Osteocyte (in vitro differentiated cells): ENCODE measurements around the gene MEIOB. TPM values are rescaled to one million over a fixed set of nuclear protein-coding genes. Genes with fewer than 3 reads are reported as not detected.
"Not testable (repeated sequence)": the region's sequence is repeated elsewhere in the genome, so short reads cannot be mapped to it uniquely, and the experiment has no call there.

ENCODE experiments used
- DNase-seq: peaks from one replicate; pipeline ENCODE4 v3.0.0; 2021; ENCODE audit warnings: mixed read lengths; ENCODE audit not compliant: unreplicated experiment; ENCODE audit errors: extremely low spot score
- H3K27ac Mint-ChIP-seq: one replicate; pipeline ENCODE4 v1.8.0; 2021; ENCODE audit warnings: mild to moderate bottlenecking, mixed read lengths; ENCODE audit not compliant: unreplicated experiment
- H3K27me3 Mint-ChIP-seq: one replicate; pipeline ENCODE4 v1.8.0; 2021; ENCODE audit warnings: mixed read lengths; ENCODE audit not compliant: unreplicated experiment
- H3K36me3 Mint-ChIP-seq: one replicate; pipeline ENCODE4 v1.8.0; 2021; ENCODE audit warnings: mixed read lengths; ENCODE audit not compliant: unreplicated experiment
- H3K4me1 Mint-ChIP-seq: one replicate; pipeline ENCODE4 v1.8.0; 2021; ENCODE audit warnings: mixed read lengths; ENCODE audit not compliant: unreplicated experiment
- H3K4me3 Mint-ChIP-seq: one replicate; pipeline ENCODE4 v1.8.0; 2021; ENCODE audit warnings: mild to moderate bottlenecking, moderate library complexity, mixed read lengths; ENCODE audit not compliant: unreplicated experiment
- H3K9me3 Mint-ChIP-seq: one replicate; pipeline ENCODE4 v1.8.0; 2021; ENCODE audit warnings: mixed read lengths; ENCODE audit not compliant: unreplicated experiment
- long read RNA-seq: library from polyadenylated mRNA; unstranded; transcript quantifications from one replicate; pipeline ENCODE4 v2.0.0, GENCODE V29; 2021
- total RNA-seq: library from RNA; stranded (reverse); gene quantifications from 2 replicates; pipeline ENCODE4 v1.2.1, GENCODE V29; 2021
- TF ChIP-seq, protein P1 (sequence below): fragments of 200-600 bp; sonication (generic); IDR thresholded peaks from 2 replicates; pipeline ENCODE4 v1.5.0; 2021; ENCODE audit warnings: antibody characterized with exemption, mild to moderate bottlenecking, moderate library complexity

Gene MEIOB, protein sequence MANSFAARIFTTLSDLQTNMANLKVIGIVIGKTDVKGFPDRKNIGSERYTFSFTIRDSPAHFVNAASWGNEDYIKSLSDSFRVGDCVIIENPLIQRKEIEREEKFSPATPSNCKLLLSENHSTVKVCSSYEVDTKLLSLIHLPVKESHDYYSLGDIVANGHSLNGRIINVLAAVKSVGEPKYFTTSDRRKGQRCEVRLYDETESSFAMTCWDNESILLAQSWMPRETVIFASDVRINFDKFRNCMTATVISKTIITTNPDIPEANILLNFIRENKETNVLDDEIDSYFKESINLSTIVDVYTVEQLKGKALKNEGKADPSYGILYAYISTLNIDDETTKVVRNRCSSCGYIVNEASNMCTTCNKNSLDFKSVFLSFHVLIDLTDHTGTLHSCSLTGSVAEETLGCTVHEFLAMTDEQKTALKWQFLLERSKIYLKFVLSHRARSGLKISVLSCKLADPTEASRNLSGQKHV
- total RNA-seq: 0.63 and 1.2 TPM in 2 replicates
- long read RNA-seq, partial matches to known transcripts: 0 of 2 reads
- long read RNA-seq, other reads (novel, unspliced or antisense): 2 of 2 reads

DNA sequence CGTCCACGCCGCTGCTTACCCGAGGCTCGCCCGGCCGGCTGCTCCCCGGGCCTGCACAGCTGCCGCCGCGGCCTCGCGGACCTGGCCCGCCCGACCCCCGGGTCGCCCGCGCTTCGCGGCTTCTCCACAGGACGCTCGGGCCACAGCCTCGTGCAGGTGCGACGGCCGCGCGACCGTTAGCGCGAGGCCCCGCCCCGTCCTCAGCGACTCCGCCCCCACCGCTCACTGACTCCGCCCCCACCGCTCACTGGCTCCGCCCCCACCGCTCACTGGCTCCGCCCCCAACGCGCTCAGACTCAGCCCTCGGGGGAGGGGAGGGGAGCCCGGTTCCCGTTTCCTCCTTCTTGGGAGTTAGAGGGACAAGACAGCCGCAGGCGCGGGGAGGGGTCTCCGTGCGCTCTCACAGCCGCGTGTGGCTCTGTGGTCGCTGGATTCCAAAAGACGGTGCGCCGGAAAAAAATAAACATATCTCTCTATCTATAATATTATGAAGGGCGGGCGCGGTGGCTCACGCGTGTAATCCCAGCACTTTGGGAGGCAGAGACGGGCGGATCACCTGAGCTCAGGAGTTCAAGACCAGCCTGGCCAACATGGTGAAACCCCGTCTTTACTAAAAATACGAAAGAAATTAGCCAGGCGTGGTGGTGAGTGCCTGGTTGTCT, at the start of gene MEIOB:
MEIOB (minus strand) TSS at position 191 of the 662 bp plus-strand sequence. CDS start 3,989 bp downstream, outside the sequence.
- Mint-ChIP-seq H3K9me3 (no peaks in the 10 kb centered on the region), H3K4me3 (peak within 1 kb of the TSS; percentile 81), H3K36me3 (no peaks in the 10 kb centered on the region), H3K27ac (no peak within 1 kb of the TSS), H3K27me3 (peaks cover 6% of the 10 kb centered on the region), H3K4me1 (peaks cover 21% of the 10 kb centered on the region)
- TF ChIP-seq, protein P1, sequence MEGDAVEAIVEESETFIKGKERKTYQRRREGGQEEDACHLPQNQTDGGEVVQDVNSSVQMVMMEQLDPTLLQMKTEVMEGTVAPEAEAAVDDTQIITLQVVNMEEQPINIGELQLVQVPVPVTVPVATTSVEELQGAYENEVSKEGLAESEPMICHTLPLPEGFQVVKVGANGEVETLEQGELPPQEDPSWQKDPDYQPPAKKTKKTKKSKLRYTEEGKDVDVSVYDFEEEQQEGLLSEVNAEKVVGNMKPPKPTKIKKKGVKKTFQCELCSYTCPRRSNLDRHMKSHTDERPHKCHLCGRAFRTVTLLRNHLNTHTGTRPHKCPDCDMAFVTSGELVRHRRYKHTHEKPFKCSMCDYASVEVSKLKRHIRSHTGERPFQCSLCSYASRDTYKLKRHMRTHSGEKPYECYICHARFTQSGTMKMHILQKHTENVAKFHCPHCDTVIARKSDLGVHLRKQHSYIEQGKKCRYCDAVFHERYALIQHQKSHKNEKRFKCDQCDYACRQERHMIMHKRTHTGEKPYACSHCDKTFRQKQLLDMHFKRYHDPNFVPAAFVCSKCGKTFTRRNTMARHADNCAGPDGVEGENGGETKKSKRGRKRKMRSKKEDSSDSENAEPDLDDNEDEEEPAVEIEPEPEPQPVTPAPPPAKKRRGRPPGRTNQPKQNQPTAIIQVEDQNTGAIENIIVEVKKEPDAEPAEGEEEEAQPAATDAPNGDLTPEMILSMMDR: no peak
- peak; percentile 87 for DNase-seq

DNA sequence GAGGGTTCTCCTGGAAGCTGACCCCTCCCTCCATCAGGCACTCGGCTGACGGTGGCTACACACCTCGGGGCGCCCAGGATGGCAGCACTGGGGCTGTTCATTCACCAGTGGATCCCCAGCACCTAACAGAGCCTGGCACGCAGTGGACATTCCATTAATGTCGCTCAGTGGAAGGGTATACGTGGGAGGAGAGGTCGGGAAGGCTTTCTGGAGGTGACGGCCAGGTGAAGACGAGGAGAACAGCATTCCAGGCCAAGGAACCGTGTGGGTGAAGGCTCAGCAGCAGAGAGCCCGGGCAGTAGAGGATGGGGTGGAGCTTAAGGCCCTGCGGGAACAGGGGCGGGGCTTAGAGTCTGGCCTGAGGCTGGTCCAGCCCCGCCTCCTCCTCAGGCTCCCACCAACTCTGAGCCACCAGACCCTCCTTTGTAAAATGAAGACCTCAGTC, 48.8 kb upstream of the MEIOB start:
- no peak overlapping the region for H3K27ac Mint-ChIP-seq
- no peaks in the 10 kb centered on the region for H3K9me3 Mint-ChIP-seq
- TF ChIP-seq, protein P1: no peak
- H3K27me3 Mint-ChIP-seq: peaks cover 38% of the 10 kb centered on the region
- no peak for DNase-seq
- no peaks in the 10 kb centered on the region for H3K36me3 Mint-ChIP-seq
- H3K4me3 Mint-ChIP-seq: no peak overlapping the region
- H3K4me1 Mint-ChIP-seq: peaks cover 16% of the 10 kb centered on the region

DNA sequence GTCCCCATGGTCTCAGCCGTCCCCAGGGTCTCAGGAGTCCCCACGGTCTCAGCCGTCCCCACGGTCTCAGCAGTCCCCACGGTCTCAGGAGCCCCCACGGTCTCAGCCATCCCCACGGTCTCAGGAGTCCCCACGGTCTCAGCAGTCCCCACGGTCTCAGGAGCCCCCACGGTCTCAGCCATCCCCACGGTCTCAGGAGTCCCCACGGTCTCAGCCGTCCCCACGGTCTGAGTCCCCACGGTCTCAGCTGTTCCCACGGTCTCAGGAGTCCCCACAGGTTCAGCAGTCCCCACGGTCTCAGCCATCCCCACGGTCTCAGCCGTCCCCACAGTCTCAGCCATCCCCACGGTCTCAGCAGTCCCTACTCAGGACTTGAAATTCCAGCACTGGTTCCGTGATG, 48.2 kb upstream of the MEIOB start:
- not testable (repeated sequence) for H3K4me3 Mint-ChIP-seq
- peaks cover 43% of the 10 kb centered on the region for H3K27me3 Mint-ChIP-seq

DNA sequence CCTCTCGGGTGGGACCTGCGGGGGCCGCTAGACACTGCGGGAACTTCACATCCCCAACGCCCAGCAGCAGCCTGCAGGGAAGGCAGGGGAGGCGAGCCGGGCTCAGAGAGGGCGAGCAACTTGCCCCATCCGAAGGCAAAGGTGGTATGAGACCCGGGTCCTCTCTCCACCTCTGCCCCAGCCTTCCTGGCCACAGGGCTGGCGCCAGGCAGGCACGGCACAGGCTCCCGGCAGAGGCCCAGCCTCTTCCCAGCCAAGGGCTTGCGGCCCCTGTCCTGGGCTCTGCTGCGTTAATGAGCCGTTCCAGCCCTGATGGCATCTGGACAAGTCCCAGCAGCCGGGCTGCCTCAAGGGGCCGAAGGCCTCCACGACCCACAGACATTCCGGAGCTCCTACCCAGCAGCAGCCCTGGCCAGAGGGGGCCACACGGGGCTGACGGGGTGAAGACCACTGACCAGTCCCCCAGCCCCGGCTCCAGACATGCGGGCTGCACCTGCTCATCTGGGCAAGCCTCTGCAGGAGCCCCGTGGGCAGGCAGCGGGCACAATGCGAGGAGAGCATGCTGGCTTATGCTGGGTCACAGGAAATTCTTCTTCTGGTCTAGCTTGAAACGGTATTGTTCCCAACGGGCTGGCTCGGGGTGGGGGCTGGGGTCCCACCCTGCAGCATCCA, 47.5 kb upstream of the MEIOB start:
- no peaks in the 10 kb centered on the region for H3K9me3 Mint-ChIP-seq
- no peak overlapping the region for H3K27ac Mint-ChIP-seq
- peaks cover 13% of the 10 kb centered on the region for H3K4me1 Mint-ChIP-seq
- H3K36me3 Mint-ChIP-seq: no peaks in the 10 kb centered on the region
- H3K4me3 Mint-ChIP-seq: no peak overlapping the region
- peaks cover 47% of the 10 kb centered on the region for H3K27me3 Mint-ChIP-seq
- no peak for DNase-seq
- TF ChIP-seq, protein P1: no peak

More for the DNA sequence above, 48.2 kb upstream of the MEIOB start:
- DNase-seq, H3K27ac Mint-ChIP-seq, H3K9me3 Mint-ChIP-seq, H3K36me3 Mint-ChIP-seq: not testable (repeated sequence)
- H3K4me1 Mint-ChIP-seq: peaks cover 16% of the 10 kb centered on the region
